Activated CD4-positive, alpha-beta T cell treated with anti-CD3 and anti-CD28 coated beads for 36 hours (primary cell): ENCODE data around the gene MSANTD1. TPM values are rescaled to one million over a fixed set of nuclear protein-coding genes. Genes with fewer than 3 reads are reported as not detected.

Experiments used
- ATAC-seq: fragments of 200-7000 bp; cut with Tn5 transposase; one replicate; pipeline ENCODE4 v1.10.0; 2021; ENCODE audit warnings: mild to moderate bottlenecking, moderate library complexity
- CTCF ChIA-PET: fragments of 350-600 bp; sonication (Branson Sonifier 250); formaldehyde crosslinking; loops from one replicate; lab custom pipeline; 2021; ENCODE audit warnings: antibody characterized with exemption; lab: Charles Lee
- POLR2A ChIA-PET: fragments of 350-600 bp; sonication (Branson Sonifier 250); formaldehyde crosslinking; loops from one replicate; lab custom pipeline; 2021; ENCODE audit warnings: antibody characterized with exemption, inconsistent platforms; lab: Charles Lee
- DNase-seq: peaks from one replicate; pipeline ENCODE4 v3.0.0-alpha.2; 2020
- H3K27ac Mint-ChIP-seq: one replicate; pipeline ENCODE4 v1.8.0; 2021; ENCODE audit warnings: mixed read lengths
- H3K27me3 Mint-ChIP-seq: one replicate; pipeline ENCODE4 v1.8.0; 2021; ENCODE audit warnings: mixed read lengths
- H3K36me3 Mint-ChIP-seq: one replicate; pipeline ENCODE4 v1.8.0; 2021; ENCODE audit warnings: low read depth, mixed read lengths
- H3K4me1 Mint-ChIP-seq: one replicate; pipeline ENCODE4 v1.8.0; 2021; ENCODE audit warnings: mixed read lengths
- H3K4me3 Mint-ChIP-seq: one replicate; pipeline ENCODE4 v1.8.0; 2021; ENCODE audit warnings: mild to moderate bottlenecking, moderate library complexity, mixed read lengths
- H3K9me3 Mint-ChIP-seq: one replicate; pipeline ENCODE4 v1.8.0; 2021; ENCODE audit warnings: low read depth, mixed read lengths
- intact Hi-C, 2 experiments: fragments of 100-400 bp; cut with DNase I in 1 of 2; cut with micrococcal nuclease in 1 of 2; formaldehyde crosslinking; loops; one replicate each; pipeline versions ENCODE4 v1.14.2 to v1.15.1; 2022 to 2024; cut with DNase I, micrococcal nuclease
- total RNA-seq, 2 experiments: library from RNA; stranded (reverse); gene quantifications; one replicate each; pipeline ENCODE4 v1.2.3, GENCODE V29; 2021

The MSANTD1 gene
- total RNA-seq, 2 experiments from 2014 or later = 0.46 to 0.69 TPM

- Mint-ChIP-seq H3K27me3 (no peaks in the 10 kb centered on the region), H3K4me3 (no peak overlapping the region), H3K27ac (no peak overlapping the region), H3K4me1 (peaks cover under 1% of the 10 kb centered on the region), H3K36me3 (peaks cover 49% of the 10 kb centered on the region), H3K9me3 (no peaks in the 10 kb centered on the region)
- intact Hi-C loops = no loop called here
- POLR2A ChIA-PET = no interaction called here
- CTCF ChIA-PET = no interaction called here
- DNase-seq = no peak
- no peak for ATAC-seq
These were observed 22.5 kb upstream of the MSANTD1 start for GRCh38 chr4:3226467-3226866.

DNA sequence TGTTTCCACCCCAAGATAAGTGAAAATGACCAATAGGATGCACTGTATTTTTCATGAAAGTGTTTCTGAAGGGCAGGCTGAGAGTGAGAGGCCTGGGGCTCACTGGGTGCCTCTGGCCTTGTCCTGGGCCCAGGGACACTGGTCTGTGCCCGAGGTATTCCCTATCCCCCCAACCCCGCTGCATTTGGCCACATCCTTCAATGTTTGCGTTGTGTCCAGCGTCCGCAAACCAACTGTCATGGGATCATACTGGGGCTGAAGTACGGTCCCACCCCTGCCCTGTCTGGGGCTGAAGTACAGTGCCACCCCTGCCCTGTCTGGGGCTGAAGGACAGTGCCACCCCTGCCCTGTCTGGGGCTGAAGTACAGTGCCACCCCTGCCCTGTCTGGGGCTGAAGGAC is 22.0 kb upstream of the MSANTD1 start:
- POLR2A ChIA-PET = no interaction called here
- CTCF ChIA-PET = no interaction called here

GRCh38 chr4:3227878-3228675 is 20.9 kb upstream of the MSANTD1 start:
- no peak overlapping the region for H3K4me3 Mint-ChIP-seq
- no peak for ATAC-seq

More for the DNA sequence above, 22.0 kb upstream of the MSANTD1 start:
- Mint-ChIP-seq H3K9me3 (no peaks in the 10 kb centered on the region), H3K36me3 (peaks cover 54% of the 10 kb centered on the region), H3K27me3 (no peaks in the 10 kb centered on the region), H3K4me1 (peaks cover 3% of the 10 kb centered on the region), H3K27ac (no peak overlapping the region), H3K4me3 (no peak overlapping the region)
- DNase-seq (no peak), ATAC-seq (no peak)
- intact Hi-C loops = no loop called here

GRCh38 chr4:3228881-3229280 is 20.1 kb upstream of the MSANTD1 start:
- Mint-ChIP-seq H3K36me3 (peaks cover 46% of the 10 kb centered on the region), H3K4me3 (no peak overlapping the region), H3K9me3 (no peaks in the 10 kb centered on the region), H3K27me3 (no peaks in the 10 kb centered on the region), H3K27ac (no peak overlapping the region), H3K4me1 (peaks cover 3% of the 10 kb centered on the region)
- CTCF ChIA-PET = no interaction called here
- no peak for ATAC-seq
- intact Hi-C loops = no loop called here
- no peak for DNase-seq
- POLR2A ChIA-PET = no interaction called here

More at GRCh38 chr4:3227878-3228675, 20.9 kb upstream of the MSANTD1 start:
- Mint-ChIP-seq H3K9me3 (no peaks in the 10 kb centered on the region), H3K4me1 (peaks cover 3% of the 10 kb centered on the region), H3K27ac (no peak overlapping the region), H3K36me3 (peaks cover 50% of the 10 kb centered on the region), H3K27me3 (no peaks in the 10 kb centered on the region)
- CTCF ChIA-PET = no interaction called here
- POLR2A ChIA-PET = interaction anchor here (0.5 kb wide), 1 partner anchor 29 kb away, joined by 4 read pairs; no protein-coding TSS in a partner anchor
- intact Hi-C loops = no loop called here
- DNase-seq = no peak

DNA sequence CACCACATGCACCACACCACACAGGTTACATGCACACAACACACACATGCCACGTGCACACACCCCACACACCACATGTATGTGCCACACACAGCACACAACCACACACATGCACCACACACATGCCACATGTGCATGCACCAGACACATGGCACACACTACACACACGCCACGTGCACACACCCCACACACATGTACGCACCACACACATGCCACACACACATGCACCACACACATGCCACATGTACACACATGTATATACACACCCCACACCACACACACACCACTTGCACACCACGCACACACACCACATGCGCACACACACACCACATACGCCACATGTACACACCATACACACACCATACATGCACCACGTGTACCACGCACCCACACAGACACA is 19.6 kb upstream of the MSANTD1 start:
- H3K4me1 Mint-ChIP-seq = peaks cover 3% of the 10 kb centered on the region
- ChIA-PET CTCF (no interaction called here), POLR2A (no interaction called here)
- ATAC-seq (no peak), DNase-seq (no peak)
- H3K4me3 Mint-ChIP-seq = no peak overlapping the region
- H3K27ac Mint-ChIP-seq = peak overlapping the region; percentile 14
- H3K36me3 Mint-ChIP-seq = peaks cover 44% of the 10 kb centered on the region
- H3K27me3 Mint-ChIP-seq = no peaks in the 10 kb centered on the region
- intact Hi-C loops = no loop called here
- no peaks in the 10 kb centered on the region for H3K9me3 Mint-ChIP-seq

DNA sequence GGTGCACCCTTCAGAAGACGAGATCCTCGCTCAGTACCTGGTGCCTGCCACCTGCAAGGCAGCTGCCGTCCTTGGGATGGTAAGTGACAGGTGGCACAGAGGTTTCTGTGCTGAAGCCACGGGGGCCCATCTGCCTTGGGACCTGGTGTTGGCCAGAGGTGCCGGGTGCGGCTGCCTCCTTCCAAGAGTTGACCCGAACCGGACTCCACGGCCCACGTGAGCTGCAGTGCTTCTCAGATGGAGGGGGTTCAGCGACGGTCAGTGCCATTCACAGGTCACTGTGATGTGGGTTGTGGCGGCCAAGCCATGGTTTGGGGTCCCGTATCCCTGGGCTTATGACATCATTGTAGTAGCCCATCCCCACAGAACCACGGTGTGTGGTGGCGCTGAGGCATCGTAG is 19.0 kb upstream of the MSANTD1 start:
- ChIA-PET POLR2A (no interaction called here), CTCF (no interaction called here)
- no peak for ATAC-seq
- peaks cover 40% of the 10 kb centered on the region for H3K36me3 Mint-ChIP-seq
- H3K4me3 Mint-ChIP-seq = no peak overlapping the region
- intact Hi-C loops = no loop called here
- H3K4me1 Mint-ChIP-seq = peaks cover 3% of the 10 kb centered on the region
- no peaks in the 10 kb centered on the region for H3K9me3 Mint-ChIP-seq
- no peak for DNase-seq
- H3K27me3 Mint-ChIP-seq = no peaks in the 10 kb centered on the region
- H3K27ac Mint-ChIP-seq = no peak overlapping the region

- ChIA-PET POLR2A (no interaction called here), CTCF (no interaction called here)
- peak; percentile 30 for ATAC-seq
- no peak overlapping the region for H3K4me3 Mint-ChIP-seq
- H3K9me3 Mint-ChIP-seq = no peaks in the 10 kb centered on the region
- H3K27ac Mint-ChIP-seq = no peak overlapping the region
- H3K36me3 Mint-ChIP-seq = peaks cover 39% of the 10 kb centered on the region
- peak; percentile 34 for DNase-seq
- no peaks in the 10 kb centered on the region for H3K27me3 Mint-ChIP-seq
- intact Hi-C loops = no loop called here
- peaks cover 3% of the 10 kb centered on the region for H3K4me1 Mint-ChIP-seq
These were observed 17.5 kb upstream of the MSANTD1 start for GRCh38 chr4:3231471-3231870.

DNA sequence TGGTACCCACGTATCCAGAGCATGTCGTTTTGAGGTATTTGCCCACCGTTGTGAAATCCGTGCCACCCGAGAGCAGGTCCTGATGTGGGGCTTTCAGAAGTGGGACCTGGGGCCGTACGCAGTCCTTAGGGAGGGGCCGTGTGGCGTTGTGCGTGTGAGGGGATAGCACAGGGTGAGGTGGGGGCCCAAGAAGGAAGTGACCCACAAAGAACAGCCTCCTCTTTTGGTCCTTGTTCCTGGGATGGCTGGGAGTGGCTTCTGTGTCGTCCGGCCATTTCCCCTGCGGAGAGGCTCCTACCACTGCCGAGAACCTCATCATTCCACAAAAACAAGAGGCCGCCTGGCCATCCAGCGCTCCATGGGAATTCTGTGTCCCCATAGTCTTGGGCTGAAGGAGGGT is 17.0 kb upstream of the MSANTD1 start:
- no peak for DNase-seq
- H3K27me3 Mint-ChIP-seq = no peaks in the 10 kb centered on the region
- POLR2A ChIA-PET = no interaction called here
- peaks cover 3% of the 10 kb centered on the region for H3K4me1 Mint-ChIP-seq
- H3K4me3 Mint-ChIP-seq = no peak overlapping the region
- intact Hi-C loops = no loop called here
- ATAC-seq = no peak
- CTCF ChIA-PET = no interaction called here
- no peaks in the 10 kb centered on the region for H3K9me3 Mint-ChIP-seq
- H3K36me3 Mint-ChIP-seq = peaks cover 39% of the 10 kb centered on the region
- H3K27ac Mint-ChIP-seq = no peak overlapping the region

- Mint-ChIP-seq H3K36me3 (peaks cover 39% of the 10 kb centered on the region), H3K4me3 (no peak overlapping the region), H3K27me3 (no peaks in the 10 kb centered on the region), H3K4me1 (peaks cover 3% of the 10 kb centered on the region), H3K9me3 (no peaks in the 10 kb centered on the region), H3K27ac (no peak overlapping the region)
- ATAC-seq (no peak), DNase-seq (no peak)
- POLR2A ChIA-PET = no interaction called here
- intact Hi-C loops = no loop called here
- CTCF ChIA-PET = interaction anchor here (1.4 kb wide), 1 partner anchor 8 kb away, joined by 3 read pairs; no protein-coding TSS in a partner anchor
These were observed 16.1 kb upstream of the MSANTD1 start for GRCh38 chr4:3232871-3233271.

- intact Hi-C loops = no loop called here
- ATAC-seq (no peak), DNase-seq (no peak)
- peaks cover 42% of the 10 kb centered on the region for H3K36me3 Mint-ChIP-seq
- H3K27me3 Mint-ChIP-seq = no peaks in the 10 kb centered on the region
- ChIA-PET POLR2A (no interaction called here), CTCF (interaction anchor here (1.4 kb wide), 1 partner anchor 9 kb away, joined by 3 read pairs; no protein-coding TSS in a partner anchor)
- H3K9me3 Mint-ChIP-seq = no peaks in the 10 kb centered on the region
- no peak overlapping the region for H3K27ac Mint-ChIP-seq
- H3K4me1 Mint-ChIP-seq = peaks cover 3% of the 10 kb centered on the region
- no peak overlapping the region for H3K4me3 Mint-ChIP-seq
These were observed 15.4 kb upstream of the MSANTD1 start for GRCh38 chr4:3233391-3234071.

- no peak overlapping the region for H3K27ac Mint-ChIP-seq
- H3K4me1 Mint-ChIP-seq = peaks cover 3% of the 10 kb centered on the region
- no peak for ATAC-seq
- DNase-seq = no peak
- ChIA-PET CTCF (interaction anchor here (1.4 kb wide), 1 partner anchor 10 kb away, joined by 3 read pairs; no protein-coding TSS in a partner anchor), POLR2A (no interaction called here)
- no peak overlapping the region for H3K4me3 Mint-ChIP-seq
- intact Hi-C loops = no loop called here
- H3K36me3 Mint-ChIP-seq = peaks cover 34% of the 10 kb centered on the region
- no peaks in the 10 kb centered on the region for H3K9me3 Mint-ChIP-seq
- no peaks in the 10 kb centered on the region for H3K27me3 Mint-ChIP-seq
These were observed 14.6 kb upstream of the MSANTD1 start for GRCh38 chr4:3234171-3235029.
